OCI-LY7 (cell line): ENCODE measurements around the gene TCHHL1. TPM values are rescaled to one million over a fixed set of nuclear protein-coding genes. Genes with fewer than 3 reads are reported as not detected.

Source experiments
- BruUV-seq: library from RNA; stranded (reverse); fragments of 400-500 nt; replicated peaks from 2 replicates; lab custom pipeline; 2021; lab: Mats Ljungman, UMichigan
- CTCF ChIA-PET: fragments of 300-600 bp; sonication (Branson Sonifier 250); formaldehyde crosslinking; loops from one replicate; lab custom pipeline; 2022; ENCODE audit warnings: antibody characterized with exemption; ENCODE audit not compliant: unreplicated experiment; lab: Charles Lee
- POLR2A ChIA-PET: fragments of 300-600 bp; sonication (Branson Sonifier 250); formaldehyde crosslinking; loops from one replicate; lab custom pipeline; 2022; ENCODE audit warnings: antibody characterized with exemption; lab: Charles Lee
- DNase-seq: peaks from one replicate; pipeline ENCODE4 v3.0.0-alpha.2; 2015; ENCODE audit warnings: low spot score
- H2AFZ ChIP-seq: fragments of 200-600 bp; sonication (generic), shearing (Covaris generic); 2 replicates; pipeline ENCODE4 v1.6.1; 2014; ENCODE audit warnings: mild to moderate bottlenecking, antibody characterized with exemption, low read length, moderate library complexity
- H3K27ac ChIP-seq: fragments of 200-600 bp; sonication (generic); 2 replicates; pipeline ENCODE4 v1.5.1; 2014; ENCODE audit warnings: mixed run types, low read depth, mild to moderate bottlenecking, moderate library complexity, low read length, inconsistent platforms; ENCODE audit not compliant: poor library complexity, severe bottlenecking
- H3K36me3 ChIP-seq: fragments of 200-600 bp; sonication (generic); 2 replicates; pipeline ENCODE4 v1.6.1; 2014; ENCODE audit warnings: mild to moderate bottlenecking, antibody characterized with exemption, low read length, moderate library complexity, mixed read lengths; ENCODE audit not compliant: insufficient read depth
- H3K4me1 ChIP-seq: fragments of 200-600 bp; sonication (generic); 2 replicates; pipeline ENCODE4 v1.5.1; 2014; ENCODE audit warnings: mild to moderate bottlenecking, low read length; ENCODE audit not compliant: insufficient read depth, poor library complexity, severe bottlenecking
- H3K4me2 ChIP-seq: fragments of 200-600 bp; sonication (generic); 2 replicates; pipeline ENCODE4 v1.6.1; 2014; ENCODE audit warnings: mild to moderate bottlenecking, low read length
- H3K4me3 ChIP-seq: fragments of 200-600 bp; sonication (generic); 2 replicates; pipeline ENCODE4 v1.5.1; 2014; ENCODE audit warnings: mild to moderate bottlenecking, low read depth, low read length; ENCODE audit not compliant: poor library complexity, severe bottlenecking
- H3K79me2 ChIP-seq: fragments of 200-600 bp; sonication (generic); 2 replicates; pipeline ENCODE4 v1.6.1; 2016; ENCODE audit warnings: low read depth, mild to moderate bottlenecking, low read length, moderate library complexity, mixed read lengths; ENCODE audit not compliant: insufficient read depth
- H3K9me2 ChIP-seq: fragments of 200-600 bp; sonication (generic); 2 replicates; pipeline ENCODE4 v1.6.1; 2016; ENCODE audit warnings: mild to moderate bottlenecking, low read length, mixed read lengths; ENCODE audit not compliant: insufficient read depth
- H3K9me3 ChIP-seq: fragments of 200-600 bp; sonication (generic); 2 replicates; pipeline ENCODE4 v1.6.1; 2014; ENCODE audit warnings: mild to moderate bottlenecking, mixed run types, low read length, mixed read lengths
- H4K20me1 ChIP-seq: fragments of 200-600 bp; sonication (generic); 2 replicates; pipeline ENCODE4 v1.6.1; 2014; ENCODE audit warnings: mild to moderate bottlenecking, antibody characterized with exemption, low read length, moderate library complexity, mixed read lengths; ENCODE audit not compliant: insufficient read depth
- CTCF ChIP-seq: fragments of 200-600 bp; sonication (generic); conservative IDR thresholded peaks from 2 replicates; pipeline ENCODE4 v1.5.1; 2014; ENCODE audit warnings: mild to moderate bottlenecking, antibody characterized with exemption, low read length, moderate library complexity, mixed read lengths
- EZH2phosphoT487 ChIP-seq: fragments of 200-600 bp; sonication (generic); IDR thresholded peaks from 2 replicates; pipeline ENCODE4 v1.6.1; 2018; ENCODE audit warnings: low read depth, borderline replicate concordance, mild to moderate bottlenecking, mixed run types, antibody characterized with exemption, low read length, moderate library complexity, mixed read lengths
- intact Hi-C: fragments of 100-400 bp; cut with micrococcal nuclease; formaldehyde crosslinking; loops from one replicate; pipeline ENCODE4 v1.10.0; 2022; ENCODE audit not compliant: unreplicated experiment
- total RNA-seq, 2 experiments: library from RNA; depleted of rRNA in 1 of 2; stranded (reverse); fragments of >200 nt in 1 of 2; shearing (Covaris generic) in 1 of 2; gene quantifications; 2 replicates each; pipeline ENCODE4 v1.2.3, GENCODE V29; 2014 to 2022

The TCHHL1 gene
- total RNA-seq, 2 experiments from 2014 or later = not detected

GRCh38 chr1:152108882-152109222 is 20.0 kb upstream of the TCHHL1 start:
- TF ChIP-seq EZH2phosphoT487 (no peak), CTCF (no peak)
- DNase-seq = no peak
- H3K9me2 ChIP-seq = no peaks in the 10 kb centered on the region
- H3K4me3 ChIP-seq = no peak overlapping the region
- intact Hi-C loops = no loop called here
- H3K36me3 ChIP-seq = no peaks in the 10 kb centered on the region
- no peak overlapping the region for H2AFZ ChIP-seq
- no peaks in the 10 kb centered on the region for H3K9me3 ChIP-seq
- H3K27ac ChIP-seq = no peak overlapping the region
- BruUV-seq = no TSS peak
- H3K4me1 ChIP-seq = no peaks in the 10 kb centered on the region
- no peaks in the 10 kb centered on the region for H4K20me1 ChIP-seq
- ChIA-PET POLR2A (no interaction called here), CTCF (no interaction called here)
- no peak overlapping the region for H3K4me2 ChIP-seq
- H3K79me2 ChIP-seq = no peaks in the 10 kb centered on the region

- Histone ChIP-seq H3K9me3 (no peaks in the 10 kb centered on the region), H3K36me3 (no peaks in the 10 kb centered on the region), H3K9me2 (no peaks in the 10 kb centered on the region), H2AFZ (no peak overlapping the region), H3K27ac (no peak overlapping the region), H3K4me1 (no peaks in the 10 kb centered on the region), H3K4me2 (no peak overlapping the region), H3K4me3 (no peak overlapping the region), H4K20me1 (no peaks in the 10 kb centered on the region), H3K79me2 (no peaks in the 10 kb centered on the region)
- no peak for TF ChIP-seq EZH2phosphoT487
- TF ChIP-seq CTCF = no peak
- POLR2A ChIA-PET = no interaction called here
- no TSS peak for BruUV-seq
- CTCF ChIA-PET = no interaction called here
- intact Hi-C loops = no loop called here
- DNase-seq = no peak
Measured at GRCh38 chr1:152107984-152108881, 19.4 kb upstream of the TCHHL1 start.
